ENCODE data around the gene CLEC18A. TPM values are rescaled to one million over a fixed set of nuclear protein-coding genes. Genes with fewer than 3 reads are reported as not detected.
A peak's percentile ranks its signal among the peaks of the same experiment; 100 is the strongest.

Gene CLEC18A
- total RNA-seq, 1 donor from 2014 or later: under 0.01 TPM

DNA sequence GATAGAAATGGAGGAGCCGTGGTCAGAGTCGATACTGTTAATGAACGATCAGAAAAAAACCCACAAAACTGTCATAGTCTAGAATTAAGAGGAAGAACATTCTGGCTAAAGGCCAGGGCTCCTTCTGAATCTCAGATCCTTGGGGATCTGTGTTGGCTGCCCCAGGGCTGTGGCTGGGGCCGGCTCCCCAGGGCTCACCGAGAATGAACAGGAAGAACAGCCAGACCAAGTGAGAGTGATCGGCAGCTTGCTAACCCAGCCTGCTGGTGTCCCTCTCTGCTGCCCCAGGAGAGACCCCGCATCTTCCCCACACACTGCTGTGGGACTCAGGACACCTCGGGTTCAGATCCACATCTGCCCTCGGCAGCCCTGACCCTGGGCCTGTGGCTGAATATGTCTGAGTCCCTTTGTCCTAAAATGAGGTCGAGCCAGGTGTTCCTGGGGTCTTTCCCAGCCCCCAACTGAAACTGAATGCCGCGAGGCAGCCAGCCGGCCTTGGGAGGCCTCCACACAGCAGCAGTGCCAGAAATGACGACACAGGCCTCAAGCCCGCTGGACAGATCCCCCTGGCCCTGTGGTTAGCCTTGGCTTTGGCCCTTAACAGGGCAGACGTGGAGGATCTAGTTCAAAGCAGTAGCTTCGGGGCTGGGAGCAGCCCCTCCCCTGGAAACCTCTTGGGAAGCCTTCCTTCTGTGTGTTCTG lies 23.9 kb upstream of the CLEC18A start:
- Histone ChIP-seq H3K27me3 (ENCODE audit: control insufficient read depth in 3 of 3, insufficient read depth in 3 of 3, low read length in 3 of 3) (no peaks in the 10 kb centered on the region), H3K9me3 (ENCODE audit: control insufficient read depth in 3 of 3, low read length in 3 of 3) (no peaks in the 10 kb centered on the region), H3K36me3 (ENCODE audit: control insufficient read depth in 3 of 3, insufficient read depth in 3 of 3, low read length in 3 of 3) (peaks cover 13 to 29% (median 19%) of the 10 kb centered on the region in 3 donors), H3K4me3 (ENCODE audit: low read length in 3 of 3) (peak overlapping the region in 2 of 3 donors; percentile 54 to 56), H3K4me1 (ENCODE audit: control insufficient read depth in 3 of 3, insufficient read depth in 3 of 3, low read length in 3 of 3) (peaks cover 12 to 31% (median 20%) of the 10 kb centered on the region in 3 donors), H3K9ac (ENCODE audit: low read depth in 1 of 3, low read length in 3 of 3) (peak overlapping the region; percentile 34 to 74 (median 68)), H3K27ac (ENCODE audit: low read depth, low read length) (peak overlapping the region; percentile 31)

DNA sequence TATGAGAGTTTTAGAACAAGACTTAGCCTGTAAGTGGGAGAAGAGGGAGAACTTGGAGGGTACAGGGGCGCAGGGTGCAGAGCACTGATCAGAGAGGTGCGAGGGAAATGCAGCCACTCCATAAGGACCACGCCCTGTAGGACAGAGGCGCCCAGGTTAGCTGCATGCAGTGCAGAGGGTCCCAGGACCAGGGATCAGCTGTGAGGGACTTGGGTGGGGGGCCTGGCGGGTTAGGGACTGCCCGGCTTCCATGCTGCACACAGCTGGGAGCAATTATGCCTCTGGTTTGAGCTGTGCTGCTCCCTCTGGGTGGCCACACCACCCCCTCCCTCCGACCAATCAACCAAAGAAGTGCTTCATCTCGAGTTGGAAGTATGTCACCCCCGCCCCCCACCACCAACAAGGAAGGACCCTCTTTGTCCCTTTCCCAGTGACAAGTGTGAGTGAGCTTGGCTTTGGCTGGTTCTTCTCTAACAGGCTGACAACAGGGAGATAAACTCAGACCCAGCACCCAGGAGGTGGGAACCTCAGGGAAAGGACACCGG lies 22.2 kb upstream of the CLEC18A start:
- Histone ChIP-seq H3K27me3 (ENCODE audit: control insufficient read depth in 3 of 3, insufficient read depth in 3 of 3, low read length in 3 of 3) (no peaks in the 10 kb centered on the region), H3K27ac (ENCODE audit: low read depth, low read length) (no peak overlapping the region), H3K9ac (ENCODE audit: low read depth in 1 of 3, low read length in 3 of 3) (peak overlapping the region in 1 of 3 donors; percentile 40), H3K36me3 (ENCODE audit: control insufficient read depth in 3 of 3, insufficient read depth in 3 of 3, low read length in 3 of 3) (peaks cover 29 to 46% (median 36%) of the 10 kb centered on the region in 3 donors), H3K4me3 (ENCODE audit: low read length in 3 of 3) (no peak overlapping the region), H3K9me3 (ENCODE audit: control insufficient read depth in 3 of 3, low read length in 3 of 3) (no peaks in the 10 kb centered on the region), H3K4me1 (ENCODE audit: control insufficient read depth in 3 of 3, insufficient read depth in 3 of 3, low read length in 3 of 3) (peaks cover 12 to 31% (median 20%) of the 10 kb centered on the region in 3 donors)

DNA sequence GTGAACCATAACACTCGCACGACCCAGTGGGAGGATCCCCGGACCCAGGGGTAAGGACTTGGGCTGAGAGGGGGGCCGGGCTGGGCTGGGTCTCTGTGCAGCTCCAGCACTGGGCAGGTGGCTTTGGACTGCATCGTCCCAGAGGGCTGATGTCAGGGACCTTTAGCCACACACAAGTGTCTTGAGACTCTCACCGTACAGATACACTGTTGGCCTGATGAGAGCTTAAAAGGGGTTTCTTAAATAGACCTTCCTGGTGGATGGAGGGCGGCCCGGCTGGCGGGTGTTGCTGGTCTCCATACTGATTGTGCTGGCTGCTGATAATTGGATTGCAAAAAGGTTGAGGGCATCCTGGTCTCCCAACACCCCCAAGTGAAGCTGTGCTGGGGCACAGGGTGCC lies 21.7 kb upstream of the CLEC18A start:
- Histone ChIP-seq H3K4me3 (ENCODE audit: low read length in 3 of 3) (no peak overlapping the region), H3K36me3 (ENCODE audit: control insufficient read depth in 3 of 3, insufficient read depth in 3 of 3, low read length in 3 of 3) (peaks cover 35 to 51% (median 41%) of the 10 kb centered on the region in 3 donors), H3K27ac (ENCODE audit: low read depth, low read length) (no peak overlapping the region), H3K27me3 (ENCODE audit: control insufficient read depth in 3 of 3, insufficient read depth in 3 of 3, low read length in 3 of 3) (no peaks in the 10 kb centered on the region), H3K9ac (ENCODE audit: low read depth in 1 of 3, low read length in 3 of 3) (peak overlapping the region in 1 of 3 donors; percentile 40), H3K4me1 (ENCODE audit: control insufficient read depth in 3 of 3, insufficient read depth in 3 of 3, low read length in 3 of 3) (peaks cover 12 to 31% (median 20%) of the 10 kb centered on the region in 3 donors), H3K9me3 (ENCODE audit: control insufficient read depth in 3 of 3, low read length in 3 of 3) (no peaks in the 10 kb centered on the region)

DNA sequence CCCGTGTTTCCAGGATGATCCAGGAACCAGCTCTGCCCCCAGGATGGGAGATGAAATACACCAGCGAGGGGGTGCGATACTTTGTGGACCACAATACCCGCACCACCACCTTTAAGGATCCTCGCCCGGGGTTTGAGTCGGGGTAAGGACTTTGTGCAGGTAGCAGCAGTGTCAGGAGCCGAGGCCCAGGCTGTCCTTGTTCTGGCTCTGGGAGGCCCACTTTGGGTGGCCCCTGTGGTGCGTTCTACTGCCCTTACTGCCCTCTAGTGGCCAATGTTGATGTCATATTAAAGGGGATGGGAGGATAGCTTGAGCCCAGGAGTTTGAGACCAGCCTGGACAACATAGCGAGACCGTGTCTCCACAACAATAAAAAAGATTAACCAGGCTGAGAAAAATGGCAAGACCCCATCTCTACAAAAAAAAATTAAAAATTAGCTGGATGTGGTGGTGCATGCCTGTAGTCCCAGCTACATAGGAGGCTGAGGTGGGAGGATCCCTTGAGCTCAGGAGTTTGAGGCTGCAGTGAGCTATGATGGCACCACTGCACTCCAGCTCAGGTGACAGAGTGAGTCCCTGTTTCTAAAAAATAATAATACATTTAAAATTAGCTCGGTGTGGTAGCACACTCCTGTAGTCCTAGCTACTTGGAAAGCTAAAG lies 20.9 kb upstream of the CLEC18A start:
- H3K9ac ChIP-seq (ENCODE audit: low read depth in 1 of 3, low read length in 3 of 3): peak overlapping the region in 1 of 3 donors; percentile 25
- H3K27me3 ChIP-seq (ENCODE audit: control insufficient read depth in 3 of 3, insufficient read depth in 3 of 3, low read length in 3 of 3): no peaks in the 10 kb centered on the region
- H3K4me3 ChIP-seq (ENCODE audit: low read length in 3 of 3): no peak overlapping the region
- no peaks in the 10 kb centered on the region for H3K9me3 ChIP-seq (ENCODE audit: control insufficient read depth in 3 of 3, low read length in 3 of 3)
- no peak overlapping the region for H3K27ac ChIP-seq (ENCODE audit: low read depth, low read length)
- H3K36me3 ChIP-seq (ENCODE audit: control insufficient read depth in 3 of 3, insufficient read depth in 3 of 3, low read length in 3 of 3): peaks cover 39 to 59% (median 47%) of the 10 kb centered on the region in 3 donors
- H3K4me1 ChIP-seq (ENCODE audit: control insufficient read depth in 3 of 3, insufficient read depth in 3 of 3, low read length in 3 of 3): peaks cover 12 to 30% (median 20%) of the 10 kb centered on the region in 3 donors

DNA sequence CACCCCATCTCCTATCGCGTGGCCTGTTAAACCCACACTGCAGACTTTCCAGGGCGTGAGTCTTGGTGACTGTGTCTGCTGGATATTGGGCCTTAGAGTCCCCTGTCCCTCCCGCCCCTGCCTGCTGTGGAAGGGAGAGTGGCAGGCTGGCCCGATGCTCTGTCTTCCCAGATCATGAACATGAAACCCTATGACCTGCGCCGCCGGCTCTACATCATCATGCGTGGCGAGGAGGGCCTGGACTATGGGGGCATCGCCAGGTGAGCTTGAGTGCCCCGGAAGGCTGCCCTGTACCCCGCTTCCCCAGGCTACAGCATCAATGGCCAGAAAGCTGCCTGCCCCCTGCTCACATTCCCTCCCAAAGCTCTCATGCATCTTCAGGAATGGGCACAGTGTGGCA lies 19.5 kb upstream of the CLEC18A start:
- Histone ChIP-seq H3K4me1 (ENCODE audit: control insufficient read depth in 3 of 3, insufficient read depth in 3 of 3, low read length in 3 of 3) (peaks cover 9 to 23% (median 20%) of the 10 kb centered on the region in 3 donors), H3K4me3 (ENCODE audit: low read length in 3 of 3) (no peak overlapping the region), H3K27me3 (ENCODE audit: control insufficient read depth in 3 of 3, insufficient read depth in 3 of 3, low read length in 3 of 3) (no peaks in the 10 kb centered on the region), H3K27ac (ENCODE audit: low read depth, low read length) (no peak overlapping the region), H3K9ac (ENCODE audit: low read depth in 1 of 3, low read length in 3 of 3) (no peak overlapping the region), H3K9me3 (ENCODE audit: control insufficient read depth in 3 of 3, low read length in 3 of 3) (no peaks in the 10 kb centered on the region), H3K36me3 (ENCODE audit: control insufficient read depth in 3 of 3, insufficient read depth in 3 of 3, low read length in 3 of 3) (peaks cover 51 to 65% (median 61%) of the 10 kb centered on the region in 3 donors)

DNA sequence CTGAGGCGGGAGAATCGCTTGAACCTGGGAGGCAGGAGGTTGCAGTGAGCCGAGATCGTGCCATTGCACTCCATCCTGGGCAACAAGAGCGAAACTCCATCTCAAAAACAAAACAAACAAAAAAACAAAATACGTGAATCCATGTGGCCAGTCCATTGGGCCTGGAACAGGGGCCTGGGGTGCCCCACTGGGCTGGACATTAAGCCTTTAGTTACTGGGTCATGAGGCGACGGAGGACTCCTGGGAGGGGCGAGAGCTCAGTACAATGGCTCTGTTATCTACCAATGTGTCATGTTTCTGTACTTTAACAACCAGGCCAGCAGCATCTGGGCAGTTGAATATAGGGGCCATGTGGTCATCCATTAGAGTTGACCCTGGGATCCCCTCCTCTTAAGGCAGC lies 18.9 kb upstream of the CLEC18A start:
- Histone ChIP-seq H3K4me3 (ENCODE audit: low read length in 3 of 3) (no peak overlapping the region), H3K27me3 (ENCODE audit: control insufficient read depth in 3 of 3, insufficient read depth in 3 of 3, low read length in 3 of 3) (no peaks in the 10 kb centered on the region), H3K4me1 (ENCODE audit: control insufficient read depth in 3 of 3, insufficient read depth in 3 of 3, low read length in 3 of 3) (peaks cover 4 to 17% (median 17%) of the 10 kb centered on the region in 3 donors), H3K9me3 (ENCODE audit: control insufficient read depth in 3 of 3, low read length in 3 of 3) (no peaks in the 10 kb centered on the region), H3K27ac (ENCODE audit: low read depth, low read length) (no peak overlapping the region), H3K36me3 (ENCODE audit: control insufficient read depth in 3 of 3, insufficient read depth in 3 of 3, low read length in 3 of 3) (peaks cover 57 to 69% (median 67%) of the 10 kb centered on the region in 3 donors), H3K9ac (ENCODE audit: low read depth in 1 of 3, low read length in 3 of 3) (no peak overlapping the region)

DNA sequence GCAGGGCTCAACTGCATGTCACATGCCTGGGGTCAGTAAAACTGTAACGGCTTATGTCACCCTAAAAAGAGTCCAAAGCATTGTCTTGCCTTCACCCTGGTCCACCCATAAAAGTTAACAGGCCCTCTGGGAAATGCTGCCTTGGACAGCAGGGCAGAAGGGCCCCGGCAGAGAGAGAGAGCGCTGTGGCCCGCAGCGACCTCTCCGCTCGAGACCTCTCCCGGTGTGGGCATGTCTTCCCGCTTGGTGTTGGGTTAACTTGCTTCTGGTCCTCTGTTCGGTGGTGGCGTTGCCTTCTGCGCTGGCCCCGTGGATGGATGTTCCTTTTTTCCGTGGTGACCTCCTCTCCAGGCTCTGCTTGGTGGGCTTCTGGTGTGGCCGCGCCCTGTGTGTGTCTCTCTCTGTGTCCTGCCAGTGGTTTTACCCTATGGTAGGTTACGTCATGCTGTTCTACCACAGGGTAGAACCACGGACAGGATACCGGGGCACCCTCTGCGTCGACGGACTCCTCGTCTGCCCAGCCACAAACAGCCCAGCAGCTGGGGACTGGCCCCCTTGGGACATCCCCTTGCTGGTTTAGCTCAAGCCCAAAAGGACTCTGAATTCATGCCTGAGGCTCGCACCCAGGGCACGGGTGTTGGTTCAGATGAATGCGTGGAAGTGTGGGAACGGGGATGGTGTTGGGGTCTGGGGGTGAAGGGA lies 18.3 kb upstream of the CLEC18A start:
- H3K9ac ChIP-seq (ENCODE audit: low read depth in 1 of 3, low read length in 3 of 3): no peak overlapping the region
- no peak overlapping the region for H3K27ac ChIP-seq (ENCODE audit: low read depth, low read length)

DNA sequence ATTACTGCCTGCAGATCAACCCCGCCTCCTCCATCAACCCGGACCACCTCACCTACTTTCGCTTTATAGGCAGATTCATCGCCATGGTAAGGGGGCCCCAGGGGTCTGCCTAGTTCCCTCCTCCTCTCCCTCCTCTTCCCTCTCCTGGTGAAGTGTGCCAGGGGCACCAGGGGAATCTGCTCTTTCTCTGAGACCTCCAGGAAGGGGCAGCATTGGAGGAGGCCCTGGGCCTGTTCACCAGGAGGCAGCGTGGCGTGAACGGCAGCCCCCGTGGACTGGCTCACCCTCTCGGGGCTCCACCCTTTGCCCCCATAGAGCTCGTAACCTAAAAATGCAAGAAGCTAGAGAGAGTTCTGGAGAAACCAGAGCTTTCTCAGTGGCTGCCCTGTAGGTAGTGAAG lies 17.1 kb upstream of the CLEC18A start:
- Histone ChIP-seq H3K4me1 (ENCODE audit: control insufficient read depth in 3 of 3, insufficient read depth in 3 of 3, low read length in 3 of 3) (peaks cover 0 to 8% (median 7%) of the 10 kb centered on the region in 3 donors), H3K4me3 (ENCODE audit: low read length in 3 of 3) (no peak overlapping the region), H3K27ac (ENCODE audit: low read depth, low read length) (no peak overlapping the region), H3K36me3 (ENCODE audit: control insufficient read depth in 3 of 3, insufficient read depth in 3 of 3, low read length in 3 of 3) (peaks cover 70 to 85% (median 76%) of the 10 kb centered on the region in 3 donors), H3K27me3 (ENCODE audit: control insufficient read depth in 3 of 3, insufficient read depth in 3 of 3, low read length in 3 of 3) (no peaks in the 10 kb centered on the region), H3K9me3 (ENCODE audit: control insufficient read depth in 3 of 3, low read length in 3 of 3) (no peaks in the 10 kb centered on the region), H3K9ac (ENCODE audit: low read depth in 1 of 3, low read length in 3 of 3) (no peak overlapping the region)

More for the DNA sequence above, 18.3 kb upstream of the CLEC18A start:
- peaks cover 0 to 14% (median 12%) of the 10 kb centered on the region in 3 donors for H3K4me1 ChIP-seq (ENCODE audit: control insufficient read depth in 3 of 3, insufficient read depth in 3 of 3, low read length in 3 of 3)
- H3K4me3 ChIP-seq (ENCODE audit: low read length in 3 of 3): no peak overlapping the region
- H3K9me3 ChIP-seq (ENCODE audit: control insufficient read depth in 3 of 3, low read length in 3 of 3): no peaks in the 10 kb centered on the region
- H3K36me3 ChIP-seq (ENCODE audit: control insufficient read depth in 3 of 3, insufficient read depth in 3 of 3, low read length in 3 of 3): peaks cover 63 to 75% (median 71%) of the 10 kb centered on the region in 3 donors
- no peaks in the 10 kb centered on the region for H3K27me3 ChIP-seq (ENCODE audit: control insufficient read depth in 3 of 3, insufficient read depth in 3 of 3, low read length in 3 of 3)

DNA sequence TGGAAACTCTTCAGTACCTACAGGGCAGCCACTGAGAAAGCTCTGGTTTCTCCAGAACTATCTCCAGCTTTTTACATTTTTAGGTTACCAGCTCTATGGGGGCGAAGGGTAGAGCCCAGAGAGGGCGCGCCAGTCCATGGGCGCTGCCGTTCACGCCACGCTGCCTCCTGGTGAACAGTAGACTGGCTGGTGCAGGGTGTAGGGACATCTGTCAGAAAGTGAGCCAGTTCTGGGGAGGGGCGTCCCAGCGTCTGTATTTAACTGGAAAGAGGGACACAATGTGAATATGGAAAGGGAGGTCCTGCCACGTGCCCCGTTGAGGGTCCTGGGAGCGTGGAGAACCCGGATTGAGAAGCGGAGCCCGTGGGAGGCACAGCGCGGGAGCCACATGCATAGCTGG lies 16.4 kb upstream of the CLEC18A start:
- Histone ChIP-seq H3K27ac (ENCODE audit: low read depth, low read length) (no peak overlapping the region), H3K9ac (ENCODE audit: low read depth in 1 of 3, low read length in 3 of 3) (no peak overlapping the region), H3K27me3 (ENCODE audit: control insufficient read depth in 3 of 3, insufficient read depth in 3 of 3, low read length in 3 of 3) (no peaks in the 10 kb centered on the region), H3K4me3 (ENCODE audit: low read length in 3 of 3) (no peak overlapping the region), H3K9me3 (ENCODE audit: control insufficient read depth in 3 of 3, low read length in 3 of 3) (no peaks in the 10 kb centered on the region), H3K4me1 (ENCODE audit: control insufficient read depth in 3 of 3, insufficient read depth in 3 of 3, low read length in 3 of 3) (peaks cover 0 to 3% (median 2%) of the 10 kb centered on the region in 3 donors), H3K36me3 (ENCODE audit: control insufficient read depth in 3 of 3, insufficient read depth in 3 of 3, low read length in 3 of 3) (peaks cover 76 to 89% (median 79%) of the 10 kb centered on the region in 3 donors)

All from skeletal muscle tissue (tissue), 4 donors.